ENCODE data around the gene ZKSCAN3. TPM values are rescaled to one million over a fixed set of nuclear protein-coding genes. Genes with fewer than 3 reads are reported as not detected.

ZKSCAN3 gene
- total RNA-seq, 2 donors from 2014 or later: 4.9 to 6.1 TPM

- no peaks in the 10 kb centered on the region for H3K27me3 ChIP-seq
- peaks cover 15% of the 10 kb centered on the region for H3K36me3 ChIP-seq
- DNase-seq: no peak
- TF ChIP-seq, protein P1, sequence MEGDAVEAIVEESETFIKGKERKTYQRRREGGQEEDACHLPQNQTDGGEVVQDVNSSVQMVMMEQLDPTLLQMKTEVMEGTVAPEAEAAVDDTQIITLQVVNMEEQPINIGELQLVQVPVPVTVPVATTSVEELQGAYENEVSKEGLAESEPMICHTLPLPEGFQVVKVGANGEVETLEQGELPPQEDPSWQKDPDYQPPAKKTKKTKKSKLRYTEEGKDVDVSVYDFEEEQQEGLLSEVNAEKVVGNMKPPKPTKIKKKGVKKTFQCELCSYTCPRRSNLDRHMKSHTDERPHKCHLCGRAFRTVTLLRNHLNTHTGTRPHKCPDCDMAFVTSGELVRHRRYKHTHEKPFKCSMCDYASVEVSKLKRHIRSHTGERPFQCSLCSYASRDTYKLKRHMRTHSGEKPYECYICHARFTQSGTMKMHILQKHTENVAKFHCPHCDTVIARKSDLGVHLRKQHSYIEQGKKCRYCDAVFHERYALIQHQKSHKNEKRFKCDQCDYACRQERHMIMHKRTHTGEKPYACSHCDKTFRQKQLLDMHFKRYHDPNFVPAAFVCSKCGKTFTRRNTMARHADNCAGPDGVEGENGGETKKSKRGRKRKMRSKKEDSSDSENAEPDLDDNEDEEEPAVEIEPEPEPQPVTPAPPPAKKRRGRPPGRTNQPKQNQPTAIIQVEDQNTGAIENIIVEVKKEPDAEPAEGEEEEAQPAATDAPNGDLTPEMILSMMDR (IDR thresholded peaks at IDR 0.05): no peak
- H3K9me3 ChIP-seq: peaks cover 9% of the 10 kb centered on the region
- H3K4me1 ChIP-seq: no peaks in the 10 kb centered on the region
- H3K27ac ChIP-seq: no peak overlapping the region
- H3K4me3 ChIP-seq: no peak overlapping the region
- intact Hi-C loops (cut with DNase I): no loop called here
- no peak overlapping the region for H3K9ac ChIP-seq (ENCODE audit: low read depth in 2 of 2, low read length in 2 of 2)
Measured at GRCh38 chr6:28322661-28323060, 27.1 kb upstream of the ZKSCAN3 start.

DNA sequence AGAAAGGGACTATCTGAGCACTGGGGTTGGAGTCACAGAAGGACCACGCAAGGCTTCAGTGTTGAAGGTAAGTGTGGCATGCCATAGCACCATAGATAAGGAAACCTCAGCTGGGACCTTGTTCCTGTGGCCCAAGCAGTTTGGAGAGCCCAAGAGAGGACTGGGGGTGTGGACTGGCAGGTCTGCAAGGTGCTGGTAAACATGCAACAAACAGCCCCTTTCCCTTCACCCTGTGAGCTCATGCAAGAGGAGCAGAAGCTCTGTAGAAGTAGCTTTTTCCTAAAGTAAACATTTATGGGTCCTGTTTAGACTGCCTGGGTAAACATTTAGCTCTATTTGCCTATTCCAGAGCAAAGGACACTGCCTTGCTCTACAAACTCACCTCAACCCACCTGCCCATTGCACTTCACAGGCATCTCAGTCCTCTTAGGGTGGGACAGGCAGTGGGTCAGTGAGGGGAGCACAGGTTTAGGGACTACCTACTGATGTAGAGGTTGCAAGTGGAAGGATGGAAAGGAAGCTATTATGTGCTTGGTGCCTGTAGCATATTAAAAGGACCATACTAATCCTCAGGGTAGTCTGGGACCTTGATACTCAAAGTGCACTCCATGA is 25.8 kb upstream of the ZKSCAN3 start:
- TF ChIP-seq, protein P1 (IDR thresholded peaks at IDR 0.05): no peak
- Histone ChIP-seq H3K36me3 (peaks cover 15% of the 10 kb centered on the region), H3K9me3 (peaks cover 9% of the 10 kb centered on the region), H3K9ac (ENCODE audit: low read depth in 2 of 2, low read length in 2 of 2) (no peak overlapping the region), H3K4me1 (no peaks in the 10 kb centered on the region), H3K27ac (no peak overlapping the region), H3K4me3 (no peak overlapping the region), H3K27me3 (no peaks in the 10 kb centered on the region)
- DNase-seq: no peak
- intact Hi-C loops (cut with DNase I): no loop called here

- TF ChIP-seq, protein P1 (IDR thresholded peaks at IDR 0.05): no peak
- H3K9ac ChIP-seq (ENCODE audit: low read depth in 2 of 2, low read length in 2 of 2): no peak overlapping the region
- no peak overlapping the region for H3K4me3 ChIP-seq
- DNase-seq: no peak
- intact Hi-C loops (cut with DNase I): no loop called here
- no peak overlapping the region for H3K27ac ChIP-seq
- peaks cover 9% of the 10 kb centered on the region for H3K9me3 ChIP-seq
- H3K4me1 ChIP-seq: no peaks in the 10 kb centered on the region
- peaks cover 15% of the 10 kb centered on the region for H3K36me3 ChIP-seq
- no peaks in the 10 kb centered on the region for H3K27me3 ChIP-seq
Measured at GRCh38 chr6:28326371-28326948, 23.3 kb upstream of the ZKSCAN3 start.

DNA sequence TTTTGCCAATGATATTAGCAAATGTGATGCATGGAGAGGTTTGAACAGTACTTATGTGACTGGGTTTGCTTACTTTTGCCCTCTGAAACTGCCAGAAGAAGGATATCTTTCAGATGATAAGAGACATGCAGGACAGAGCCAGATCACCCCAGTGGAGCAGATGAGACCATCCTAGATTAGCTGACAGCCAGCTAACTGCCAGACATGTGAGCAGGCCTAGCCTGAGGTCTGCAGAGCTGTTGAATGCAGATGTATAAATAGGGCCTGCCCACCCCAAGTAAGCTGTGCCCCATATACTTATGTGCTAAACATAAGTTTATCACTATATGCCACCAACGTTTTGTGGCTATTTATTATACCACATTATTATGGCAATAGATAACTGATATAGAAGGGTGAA is 19.7 kb upstream of the ZKSCAN3 start:
- no peak overlapping the region for H3K9ac ChIP-seq (ENCODE audit: low read depth in 2 of 2, low read length in 2 of 2)
- H3K27me3 ChIP-seq: no peaks in the 10 kb centered on the region
- H3K36me3 ChIP-seq: peaks cover 15% of the 10 kb centered on the region

DNA sequence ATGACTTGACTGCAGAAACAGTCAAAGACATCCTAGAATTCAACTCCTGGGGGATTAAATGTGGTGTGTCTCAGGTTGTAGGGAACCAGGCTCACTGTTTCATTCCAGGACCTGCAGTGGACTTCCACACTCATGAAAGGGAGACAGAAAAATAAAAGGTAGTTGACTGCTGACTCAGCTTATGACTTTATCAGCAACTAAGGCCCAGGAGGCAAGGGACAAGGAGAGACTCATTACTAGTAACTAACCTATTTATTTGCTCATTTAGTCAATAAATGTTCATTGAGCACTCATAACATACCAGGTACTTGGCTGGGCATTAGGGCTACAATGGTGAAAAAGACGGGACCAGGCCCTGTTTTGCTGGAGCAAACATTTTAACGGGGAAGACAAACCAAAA is 16.7 kb upstream of the ZKSCAN3 start:
- Histone ChIP-seq H3K27me3 (no peaks in the 10 kb centered on the region), H3K4me3 (no peak overlapping the region), H3K4me1 (no peaks in the 10 kb centered on the region), H3K9ac (ENCODE audit: low read depth in 2 of 2, low read length in 2 of 2) (no peak overlapping the region), H3K9me3 (no peaks in the 10 kb centered on the region), H3K27ac (no peak overlapping the region), H3K36me3 (no peaks in the 10 kb centered on the region)
- intact Hi-C loops (cut with DNase I): loop anchor here (5.0 kb wide), 1 partner anchor 71 kb away; no protein-coding TSS in a partner anchor
- DNase-seq: no peak
- TF ChIP-seq, protein P1 (IDR thresholded peaks at IDR 0.05): no peak

More for the DNA sequence above, 19.7 kb upstream of the ZKSCAN3 start:
- Histone ChIP-seq H3K27ac (no peak overlapping the region), H3K9me3 (peaks cover 9% of the 10 kb centered on the region), H3K4me3 (no peak overlapping the region), H3K4me1 (no peaks in the 10 kb centered on the region)
- TF ChIP-seq, protein P1 (IDR thresholded peaks at IDR 0.05): no peak
- intact Hi-C loops (cut with DNase I): loop anchor here (5.0 kb wide), 1 partner anchor 68 kb away; no protein-coding TSS in a partner anchor
- no peak for DNase-seq
